Natural killer cell (primary cell): Measurements from ENCODE around the gene DRC7. TPM values are rescaled to one million over a fixed set of nuclear protein-coding genes. Genes with fewer than 3 reads are reported as not detected.

ENCODE experiments used
- ATAC-seq, 3 donors: fragments of 150-1000 bp in 2 of 3; fragments of 200-7000 bp in 1 of 3; cut with Tn5 transposase; 1 replicate in 1 of 3; 2 replicates in 2 of 3; pipeline ENCODE4 v1.10.0; 2021; ENCODE audit warnings: mild to moderate bottlenecking in 2 of 3, moderate library complexity in 2 of 3
- DNase-seq, 2 donors: peaks; one replicate each; pipeline versions ENCODE4 v3.0.0 to v3.0.0-alpha.2; 2013 to 2021; ENCODE audit warnings: mixed read lengths in 1 of 2
- H3K27ac ChIP-seq: one replicate; pipeline ENCODE4 v1.5.1; 2013; ENCODE audit warnings: mild to moderate bottlenecking, low read length
- H3K27me3 ChIP-seq: one replicate; pipeline ENCODE4 v1.6.1; 2013; ENCODE audit warnings: low read length; ENCODE audit not compliant: control insufficient read depth, insufficient read depth
- H3K36me3 ChIP-seq: one replicate; pipeline ENCODE4 v1.6.1; 2013; ENCODE audit warnings: low read length; ENCODE audit not compliant: control insufficient read depth, insufficient read depth
- H3K4me1 ChIP-seq: one replicate; pipeline ENCODE4 v1.6.1; 2013; ENCODE audit warnings: low read length; ENCODE audit not compliant: control insufficient read depth, insufficient read depth
- H3K4me3 ChIP-seq: one replicate; pipeline ENCODE4 v1.5.1; 2013; ENCODE audit warnings: low read length
- H3K9me3 ChIP-seq: one replicate; pipeline ENCODE4 v1.6.1; 2013; ENCODE audit warnings: low read length; ENCODE audit not compliant: control insufficient read depth, insufficient read depth
- H3K27ac Mint-ChIP-seq, 2 donors: one replicate each; pipeline ENCODE4 v1.8.0; 2022; ENCODE audit warnings: mild to moderate bottlenecking in 2 of 2, mixed read lengths in 2 of 2, moderate library complexity in 1 of 2
- H3K27me3 Mint-ChIP-seq, 2 donors: one replicate each; pipeline ENCODE4 v1.8.0; 2022; ENCODE audit warnings: low read depth in 2 of 2, mixed read lengths in 2 of 2
- H3K36me3 Mint-ChIP-seq: one replicate; pipeline ENCODE4 v1.8.0; 2022; ENCODE audit warnings: mixed read lengths
- H3K4me1 Mint-ChIP-seq, 2 donors: one replicate each; pipeline ENCODE4 v1.8.0; 2022; ENCODE audit warnings: mixed read lengths in 2 of 2
- H3K4me3 Mint-ChIP-seq: one replicate; pipeline ENCODE4 v1.8.0; 2022; ENCODE audit warnings: mild to moderate bottlenecking, moderate library complexity, mixed read lengths
- H3K9me3 Mint-ChIP-seq, 2 donors: one replicate each; pipeline ENCODE4 v1.8.0; 2022; ENCODE audit warnings: mixed read lengths in 2 of 2
- WGBS: methylation state at CpG from one replicate; pipeline ENCODE4 v1.1.7; 2013; ENCODE audit warnings: missing lambda C conversion rate; ENCODE audit not compliant: insufficient coverage; 5-methylcytosine and 5-hydroxymethylcytosine counted together
- intact Hi-C: fragments of 100-400 bp; cut with micrococcal nuclease; formaldehyde crosslinking; loops from one replicate; pipeline ENCODE4 v1.14.2; 2022
- total RNA-seq, 4 donors: library from RNA; stranded (reverse); fragments of 120-200 nt in 1 of 4; gene quantifications; one replicate each; pipeline versions ENCODE4 v1.2.3 to v1.2.4, GENCODE V29; 2013 to 2022
- TF ChIP-seq, protein P1 (sequence below): fragments of 200-600 bp; IDR thresholded peaks from one replicate; pipeline ENCODE4 v1.8.0; 2022; ENCODE audit warnings: antibody characterized with exemption

The DRC7 gene
- total RNA-seq, 3 donors from 2014 or later (not counting 1 experiment from before 2014, with no cell fraction given), result 0.33 TPM; not detected in 2

DNA sequence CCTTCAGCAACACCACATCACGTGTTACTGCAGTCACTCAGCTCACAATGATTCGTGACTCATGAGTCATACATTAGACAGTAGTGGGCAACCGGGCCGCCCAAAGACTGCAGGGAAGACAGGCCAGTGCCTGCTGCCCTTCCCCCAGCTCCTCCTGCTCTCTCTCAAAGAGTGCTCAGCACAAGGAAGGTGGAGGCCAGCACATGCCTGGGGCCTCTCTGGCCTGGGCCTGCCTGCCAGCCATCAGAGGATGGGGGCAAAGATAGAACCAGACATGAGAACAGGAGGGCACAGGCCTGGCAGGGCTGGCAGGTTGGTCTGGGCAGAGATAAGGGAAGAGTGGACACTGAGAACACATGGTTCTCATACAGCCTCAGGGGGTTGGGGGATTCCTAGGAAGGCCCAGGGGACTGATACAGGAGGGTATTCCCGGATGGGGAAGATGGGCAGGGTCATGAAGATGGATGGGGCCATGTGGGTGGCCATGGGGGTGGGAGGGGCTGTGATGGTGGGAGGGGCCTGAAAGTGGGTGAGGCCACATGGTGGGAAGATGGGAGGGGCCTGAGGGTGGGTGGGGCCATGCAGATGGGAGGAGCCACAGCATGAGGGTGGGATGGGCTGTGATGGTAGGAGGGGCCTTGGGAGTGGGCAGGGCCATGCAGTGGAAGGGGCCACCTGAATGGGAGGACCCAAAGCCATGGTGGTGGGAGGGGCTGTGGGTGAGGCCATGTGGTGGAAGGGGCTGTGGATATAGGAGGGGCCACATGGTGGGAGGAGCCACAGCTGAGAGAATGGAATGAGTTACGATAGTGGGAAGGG lies 69.9 kb downstream of the DRC7 start:
- Histone ChIP-seq H3K4me1 (no peaks in the 10 kb centered on the region), H3K9me3 (no peaks in the 10 kb centered on the region), H3K27me3 (no peaks in the 10 kb centered on the region), H3K4me3 (no peak overlapping the region), H3K36me3 (no peaks in the 10 kb centered on the region), H3K27ac (no peak overlapping the region)
- TF ChIP-seq, protein P1, sequence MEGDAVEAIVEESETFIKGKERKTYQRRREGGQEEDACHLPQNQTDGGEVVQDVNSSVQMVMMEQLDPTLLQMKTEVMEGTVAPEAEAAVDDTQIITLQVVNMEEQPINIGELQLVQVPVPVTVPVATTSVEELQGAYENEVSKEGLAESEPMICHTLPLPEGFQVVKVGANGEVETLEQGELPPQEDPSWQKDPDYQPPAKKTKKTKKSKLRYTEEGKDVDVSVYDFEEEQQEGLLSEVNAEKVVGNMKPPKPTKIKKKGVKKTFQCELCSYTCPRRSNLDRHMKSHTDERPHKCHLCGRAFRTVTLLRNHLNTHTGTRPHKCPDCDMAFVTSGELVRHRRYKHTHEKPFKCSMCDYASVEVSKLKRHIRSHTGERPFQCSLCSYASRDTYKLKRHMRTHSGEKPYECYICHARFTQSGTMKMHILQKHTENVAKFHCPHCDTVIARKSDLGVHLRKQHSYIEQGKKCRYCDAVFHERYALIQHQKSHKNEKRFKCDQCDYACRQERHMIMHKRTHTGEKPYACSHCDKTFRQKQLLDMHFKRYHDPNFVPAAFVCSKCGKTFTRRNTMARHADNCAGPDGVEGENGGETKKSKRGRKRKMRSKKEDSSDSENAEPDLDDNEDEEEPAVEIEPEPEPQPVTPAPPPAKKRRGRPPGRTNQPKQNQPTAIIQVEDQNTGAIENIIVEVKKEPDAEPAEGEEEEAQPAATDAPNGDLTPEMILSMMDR, result no peak
- peak; percentile 74 to 94 (median 90) for ATAC-seq
- Mint-ChIP-seq H3K9me3 (no peaks in the 10 kb centered on the region), H3K36me3 (no peaks in the 10 kb centered on the region), H3K27ac (peak overlapping the region in 1 of 2 donors; percentile 16), H3K4me1 (peaks cover 0 to 13% of the 10 kb centered on the region in 2 donors), H3K27me3 (no peaks in the 10 kb centered on the region), H3K4me3 (no peak overlapping the region)
- intact Hi-C loops, result no loop called here
- DNase-seq, result peak; percentile 18 to 56
- WGBS, result 81% methylated on average over 6 of the region's 6 CpGs

DNA sequence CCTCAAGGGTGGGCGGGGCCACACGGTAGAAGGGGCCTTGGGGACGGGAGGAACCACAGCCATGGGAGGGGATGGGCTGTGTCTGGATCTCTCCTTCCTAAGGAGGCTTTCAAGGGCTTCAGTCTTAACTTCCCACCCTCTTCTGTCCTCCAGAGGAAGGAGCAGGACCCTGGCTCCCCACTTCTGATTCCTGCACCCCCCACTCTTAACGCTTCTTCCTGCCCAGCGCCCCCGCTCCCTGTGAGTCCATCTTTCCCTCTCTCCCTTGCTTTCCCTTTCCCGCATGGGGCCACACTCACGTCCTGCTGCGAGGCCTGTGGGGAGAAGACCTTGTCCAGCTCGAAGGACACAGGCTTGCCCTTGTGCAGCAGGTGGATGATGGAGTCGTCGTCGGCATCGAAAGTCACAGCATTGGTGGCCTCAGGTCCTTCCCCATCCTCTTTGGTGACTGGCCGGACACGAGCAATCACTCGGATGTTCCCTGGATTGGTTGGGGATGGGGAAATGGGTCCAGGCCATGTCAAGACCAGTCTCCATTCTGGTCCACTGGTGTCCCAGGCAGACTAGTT lies 70.6 kb downstream of the DRC7 start:
- TF ChIP-seq, protein P1, result no peak
- 93% methylated on average over 17 of the region's 17 CpGs for WGBS
- intact Hi-C loops, result no loop called here
- no peaks in the 10 kb centered on the region for H3K27me3 ChIP-seq
- peaks cover 0 to 13% of the 10 kb centered on the region in 2 donors for H3K4me1 Mint-ChIP-seq
- H3K27me3 Mint-ChIP-seq, result no peaks in the 10 kb centered on the region
- H3K27ac Mint-ChIP-seq, result peak overlapping the region in 1 of 2 donors; percentile 16
- H3K9me3 Mint-ChIP-seq, result no peaks in the 10 kb centered on the region
- DNase-seq (no peak), ATAC-seq (no peak)
- no peaks in the 10 kb centered on the region for H3K36me3 ChIP-seq
- H3K4me3 ChIP-seq, result no peak overlapping the region
- H3K4me3 Mint-ChIP-seq, result no peak overlapping the region
- no peak overlapping the region for H3K27ac ChIP-seq
- no peaks in the 10 kb centered on the region for H3K36me3 Mint-ChIP-seq
- H3K4me1 ChIP-seq, result no peaks in the 10 kb centered on the region
- no peaks in the 10 kb centered on the region for H3K9me3 ChIP-seq

DNA sequence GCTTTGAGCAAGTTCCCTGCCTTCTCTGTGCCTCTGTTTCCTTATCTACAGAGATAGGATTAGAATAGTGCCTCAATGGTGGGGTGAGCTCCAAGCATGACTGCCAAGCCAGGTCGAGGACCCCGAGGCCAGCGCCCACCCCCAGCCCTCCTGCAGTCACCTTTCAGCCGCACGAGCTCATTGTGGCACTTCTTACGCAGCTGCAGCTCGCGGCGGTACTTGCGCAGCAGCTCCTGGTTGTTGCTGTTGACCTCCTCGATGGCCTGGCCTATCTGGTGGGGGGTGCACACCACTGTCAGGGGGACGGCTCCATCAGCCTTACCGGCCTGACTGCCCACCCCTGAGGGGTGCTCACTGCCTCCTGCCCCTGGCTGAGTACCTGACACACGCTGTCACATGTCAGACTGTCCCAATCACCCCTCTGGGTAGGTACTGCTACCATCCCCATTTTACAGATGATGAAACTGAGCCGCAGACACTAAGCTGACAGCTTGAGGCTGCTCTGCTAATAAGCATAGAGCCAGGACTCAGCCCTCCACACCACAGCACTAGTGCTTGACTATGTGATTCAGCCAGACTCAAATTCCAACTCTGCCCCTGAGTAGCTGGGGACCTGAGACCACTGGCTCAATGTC lies 72.2 kb downstream of the DRC7 start:
- Histone ChIP-seq H3K36me3 (peaks cover 4% of the 10 kb centered on the region), H3K27ac (no peak overlapping the region), H3K27me3 (no peaks in the 10 kb centered on the region), H3K4me1 (no peaks in the 10 kb centered on the region), H3K9me3 (no peaks in the 10 kb centered on the region), H3K4me3 (no peak overlapping the region)
- no peak overlapping the region for H3K4me3 Mint-ChIP-seq
- TF ChIP-seq, protein P1, result no peak
- H3K27ac Mint-ChIP-seq, result no peak overlapping the region
- no peak for ATAC-seq
- no peaks in the 10 kb centered on the region for H3K27me3 Mint-ChIP-seq
- intact Hi-C loops, result no loop called here
- H3K4me1 Mint-ChIP-seq, result peaks cover 0 to 13% of the 10 kb centered on the region in 2 donors
- no peaks in the 10 kb centered on the region for H3K9me3 Mint-ChIP-seq
- no peak for DNase-seq
- H3K36me3 Mint-ChIP-seq, result no peaks in the 10 kb centered on the region
- 91% methylated on average over 15 of the region's 15 CpGs for WGBS
